Mammary epithelial cell (primary cell): ENCODE data around the gene TARBP2.

Source experiments
- EZH2 ChIP-seq: IDR thresholded peaks from 2 replicates; pipeline ENCODE4 v1.6.1; 2012; ENCODE audit warnings: low read length, inconsistent platforms, borderline replicate concordance
- TF ChIP-seq, protein P1 (sequence below), 2 donors: IDR thresholded peaks in 1 of 2; conservative IDR thresholded peaks in 1 of 2; 2 replicates each; pipeline ENCODE4 v1.5.1; 2011 to 2012; ENCODE audit warnings: inconsistent platforms in 2 of 2, low read length in 2 of 2, mild to moderate bottlenecking in 2 of 2, control low read depth in 1 of 2, low read depth in 1 of 2; ENCODE audit not compliant: insufficient read depth in 1 of 2; ENCODE audit errors: extremely low read depth in 1 of 2

DNA sequence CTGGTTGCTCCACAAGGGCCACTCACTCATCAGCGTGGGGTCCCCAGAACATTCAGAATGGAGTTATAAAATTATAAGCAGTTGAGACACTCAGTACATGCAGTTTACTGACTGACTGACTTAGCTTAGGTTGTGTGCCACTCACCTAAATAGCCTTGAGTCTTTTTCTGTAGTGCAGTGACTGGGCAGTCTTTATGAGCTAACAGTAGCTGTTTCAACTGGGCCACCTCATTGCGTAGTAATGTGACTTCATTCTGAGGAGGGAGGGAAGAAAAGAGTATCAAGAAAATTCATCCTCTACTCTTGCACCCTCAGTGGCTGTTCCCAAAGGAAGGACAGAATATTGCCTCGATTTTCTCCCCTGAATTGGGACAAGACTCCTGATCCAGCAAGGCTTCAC is 22.0 kb downstream of the TARBP2 start:
- TF ChIP-seq, protein P1, sequence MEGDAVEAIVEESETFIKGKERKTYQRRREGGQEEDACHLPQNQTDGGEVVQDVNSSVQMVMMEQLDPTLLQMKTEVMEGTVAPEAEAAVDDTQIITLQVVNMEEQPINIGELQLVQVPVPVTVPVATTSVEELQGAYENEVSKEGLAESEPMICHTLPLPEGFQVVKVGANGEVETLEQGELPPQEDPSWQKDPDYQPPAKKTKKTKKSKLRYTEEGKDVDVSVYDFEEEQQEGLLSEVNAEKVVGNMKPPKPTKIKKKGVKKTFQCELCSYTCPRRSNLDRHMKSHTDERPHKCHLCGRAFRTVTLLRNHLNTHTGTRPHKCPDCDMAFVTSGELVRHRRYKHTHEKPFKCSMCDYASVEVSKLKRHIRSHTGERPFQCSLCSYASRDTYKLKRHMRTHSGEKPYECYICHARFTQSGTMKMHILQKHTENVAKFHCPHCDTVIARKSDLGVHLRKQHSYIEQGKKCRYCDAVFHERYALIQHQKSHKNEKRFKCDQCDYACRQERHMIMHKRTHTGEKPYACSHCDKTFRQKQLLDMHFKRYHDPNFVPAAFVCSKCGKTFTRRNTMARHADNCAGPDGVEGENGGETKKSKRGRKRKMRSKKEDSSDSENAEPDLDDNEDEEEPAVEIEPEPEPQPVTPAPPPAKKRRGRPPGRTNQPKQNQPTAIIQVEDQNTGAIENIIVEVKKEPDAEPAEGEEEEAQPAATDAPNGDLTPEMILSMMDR (conservative IDR thresholded peaks at IDR 0.05 in 1 of 2, IDR thresholded peaks at IDR 0.05 in 1 of 2; ENCODE audit: extremely low read depth in 1 of 2, insufficient read depth in 1 of 2, low read depth in 1 of 2, low read length in 2 of 2), result no peak
- TF ChIP-seq EZH2, result no peak
